Left hindlimb (tissue), 1 donor: Measurements from ENCODE around the gene RBSN.
A peak's percentile ranks its signal among the peaks of the same experiment; 100 is the strongest.

Experiments
- DNase-seq: peaks from one replicate; pipeline ENCODE4 v3.0.0-alpha.2; 2018

Gene RBSN

GRCh38 chr3:15099364-15100098 is 583 bp upstream of the RBSN start:
- no peak for DNase-seq

- no peak for DNase-seq
Observed at GRCh38 chr3:15097891-15098290, 1.1 kb downstream of the RBSN start.

- no peak for DNase-seq
Observed at GRCh38 chr3:15096046-15096445, 2.9 kb downstream of the RBSN start.

- DNase-seq, result no peak
Observed at GRCh38 chr3:15094187-15094875, 4.6 kb downstream of the RBSN start.

GRCh38 chr3:15092686-15093085 is 6.3 kb downstream of the RBSN start:
- DNase-seq, result no peak

- DNase-seq, result no peak
Observed at GRCh38 chr3:15091575-15091974, 7.4 kb downstream of the RBSN start.

- no peak for DNase-seq
Observed at GRCh38 chr3:15089201-15089600, 9.7 kb downstream of the RBSN start.

GRCh38 chr3:15086699-15087098 is 12.2 kb downstream of the RBSN start:
- no peak for DNase-seq

GRCh38 chr3:15086263-15086662 is 12.7 kb downstream of the RBSN start:
- DNase-seq, result no peak

- DNase-seq, result no peak
Observed at GRCh38 chr3:15083252-15083651, 15.7 kb downstream of the RBSN start.

- no peak for DNase-seq
Observed at GRCh38 chr3:15081960-15082664, 16.8 kb downstream of the RBSN start.

GRCh38 chr3:15079091-15079490 is 19.9 kb downstream of the RBSN start:
- DNase-seq, result no peak

- no peak for DNase-seq
Observed at GRCh38 chr3:15074500-15074899, 24.4 kb downstream of the RBSN start.

GRCh38 chr3:15071699-15072098 is 27.2 kb downstream of the RBSN start:
- DNase-seq, result no peak

- DNase-seq, result no peak
Observed at GRCh38 chr3:15069441-15069840, 29.5 kb downstream of the RBSN start.

- DNase-seq, result no peak
Observed at GRCh38 chr3:15066467-15066866, 32.5 kb downstream of the RBSN start.

- DNase-seq, result no peak
Observed at GRCh38 chr3:15065550-15066007, 33.4 kb downstream of the RBSN start.

GRCh38 chr3:15064835-15065549 is 34.0 kb downstream of the RBSN start, which contains the start of gene MRPS25:
TSS of gene MRPS25 (minus strand) at chr3:15065315. CDS start at chr3:15065194, 121 bp downstream.
- DNase-seq, result peak; percentile 93

GRCh38 chr3:15064299-15064834 is 34.6 kb downstream of the RBSN start:
- no peak for DNase-seq

- DNase-seq, result no peak
Observed at GRCh38 chr3:15063656-15064286, 35.2 kb downstream of the RBSN start.

GRCh38 chr3:15063238-15063637 is 35.7 kb downstream of the RBSN start:
- no peak for DNase-seq

GRCh38 chr3:15060029-15060428 is 38.9 kb downstream of the RBSN start:
- DNase-seq, result no peak
